GM12878 (cell line): ENCODE data around the gene ALOXE3. TPM values are rescaled to one million over a fixed set of nuclear protein-coding genes. Genes with fewer than 3 reads are reported as not detected.
"Not testable (repeated sequence)": the region's sequence is repeated elsewhere in the genome, so short reads cannot be mapped to it uniquely, and the experiment has no call there.

Source experiments
- ATAC-seq: fragments of 200-7000 bp; cut with Tn5 transposase; 3 replicates; pipeline ENCODE4 v1.9.1; 2020; ENCODE audit warnings: mild to moderate bottlenecking, moderate library complexity
- BruUV-seq: library from RNA; stranded (reverse); fragments of 400-500 nt; replicated peaks from 2 replicates; lab custom pipeline; 2021; lab: Mats Ljungman, UMichigan
- CTCF ChIA-PET: fragments of 300-600 bp; sonication (Branson Sonifier 250); formaldehyde crosslinking; extraction: SDS; loops from one replicate; lab custom pipeline; 2021; ENCODE audit warnings: inconsistent platforms; lab: Yijun Ruan, JAX
- POLR2A ChIA-PET: fragments of 350-600 bp; formaldehyde crosslinking; extraction: SDS; loops from one replicate; lab custom pipeline; 2021; ENCODE audit warnings: inconsistent platforms; lab: Charles Lee
- RAD21 ChIA-PET: fragments of 300-600 bp; sonication (Branson Sonifier 250); formaldehyde crosslinking; loops from one replicate; lab custom pipeline; 2023; ENCODE audit warnings: antibody characterized with exemption; ENCODE audit not compliant: unreplicated experiment; lab: Charles Lee
- SMC1A ChIA-PET: fragments of 300-600 bp; sonication (Branson Sonifier 250); formaldehyde crosslinking; loops from one replicate; lab custom pipeline; 2023; ENCODE audit not compliant: unreplicated experiment, uncharacterized antibody; lab: Charles Lee
- DNase-seq: peaks from one replicate; pipeline ENCODE4 v3.0.0-alpha.2; 2011; ENCODE audit warnings: low read depth, low spot score
- FAIRE-seq: peaks from 3 replicates; lab custom pipeline; 2011; peaks lifted over from hg19 to GRCh38; lab: Jason Lieb, UNC
- H2AFZ ChIP-seq: 2 replicates; pipeline ENCODE4 v1.6.0; 2011; ENCODE audit warnings: low read depth, low read length, control low read depth; ENCODE audit not compliant: control insufficient read depth
- H3K27ac ChIP-seq: 2 replicates; pipeline ENCODE4 v1.5.1; 2011; ENCODE audit warnings: control low read depth; ENCODE audit not compliant: control insufficient read depth, insufficient read depth
- H3K27me3 ChIP-seq, 2 experiments: replicated peaks in 1 of 2; 2 replicates each; pipeline versions ENCODE4 v1.6.0 to v1.6.1; 2011; ENCODE audit warnings: low read length in 1 of 2; ENCODE audit not compliant: control insufficient read depth in 2 of 2, insufficient read depth in 2 of 2
- H3K36me3 ChIP-seq, 2 experiments: 2 replicates each; pipeline ENCODE4 v1.5.1; 2011; ENCODE audit warnings: low read length in 1 of 2; ENCODE audit not compliant: control insufficient read depth in 2 of 2, insufficient read depth in 2 of 2
- H3K4me1 ChIP-seq: 2 replicates; pipeline ENCODE4 v1.6.1; 2011; ENCODE audit warnings: mild to moderate bottlenecking, low read length, moderate library complexity, mixed read lengths; ENCODE audit not compliant: control insufficient read depth, insufficient read depth
- H3K4me2 ChIP-seq: 2 replicates; pipeline ENCODE4 v1.6.0; 2011; ENCODE audit warnings: control low read depth; ENCODE audit not compliant: control insufficient read depth, insufficient read depth
- H3K4me3 ChIP-seq: fragments of 200-600 bp; sonication (generic); 2 replicates; pipeline ENCODE4 v1.5.1; 2016
- H3K79me2 ChIP-seq: 2 replicates; pipeline ENCODE4 v1.6.0; 2011; ENCODE audit warnings: low read length; ENCODE audit not compliant: control insufficient read depth, insufficient read depth
- H3K9ac ChIP-seq: 2 replicates; pipeline ENCODE4 v1.8.0; 2011; ENCODE audit warnings: low read length, control low read depth, mixed read lengths; ENCODE audit not compliant: control insufficient read depth, insufficient read depth
- H3K9me3 ChIP-seq: replicated peaks from 3 replicates; pipeline ENCODE4 v1.5.1; 2011; ENCODE audit warnings: mild to moderate bottlenecking, low read length; ENCODE audit not compliant: control insufficient read depth, insufficient read depth
- H4K20me1 ChIP-seq: 2 replicates; pipeline ENCODE4 v1.6.0; 2011; ENCODE audit not compliant: control insufficient read depth, insufficient read depth
- CHD1 ChIP-seq: IDR thresholded peaks from 2 replicates; pipeline ENCODE4 v1.6.1; 2012; ENCODE audit warnings: low read depth, low read length, improper control_type of control experiment
- EP300 ChIP-seq, 2 experiments: fragments of 150-350 bp in 1 of 2; IDR thresholded peaks; 2 replicates each; pipeline ENCODE4 v1.6.1; 2011 to 2012; ENCODE audit warnings: low read depth in 2 of 2, low read length in 2 of 2, borderline replicate concordance in 1 of 2, improper control_type of control experiment in 1 of 2, inconsistent platforms in 1 of 2; ENCODE audit not compliant: control insufficient read depth in 1 of 2
- FOS ChIP-seq: IDR thresholded peaks from 3 replicates; pipeline ENCODE4 v1.6.1; 2011; ENCODE audit warnings: borderline replicate concordance; ENCODE audit not compliant: insufficient read length; ENCODE audit errors: extremely low read depth
- NBN ChIP-seq: fragments of 450-650 bp; IDR thresholded peaks from 2 replicates; pipeline ENCODE4 v1.6.1; 2016
- WGBS: methylation state at CpG from one replicate; pipeline ENCODE4 v1.1.6; 2016; ENCODE audit warnings: low lambda C conversion rate; ENCODE audit not compliant: insufficient replicate concordance, insufficient coverage; ENCODE audit errors: missing lambda C conversion rate; 5-methylcytosine and 5-hydroxymethylcytosine counted together
- in situ Hi-C: fragments of 300-500 bp; cut with MboI; formaldehyde crosslinking; loops from 9 replicates; pipeline ENCODE4 v1.14.3; 2018; ENCODE audit warnings: mixed read lengths
- intact Hi-C: fragments of 100-400 bp; cut with micrococcal nuclease; formaldehyde crosslinking; loops from one replicate; pipeline ENCODE4 v1.14.2; 2022; ENCODE audit not compliant: unreplicated experiment
- polyA plus RNA-seq, 11 experiments: library from polyadenylated mRNA; depleted of rRNA in 4 of 11; unstranded in 6 of 11; stranded (reverse) in 5 of 11; fragments of >200 nt; fragmentation: Nextera tagmentation in 4 of 11; fragmentation: Illumina TruSeq in 1 of 11; extraction: Ambion mirVana in 4 of 11; extraction: Trizol in 1 of 11; gene quantifications; 1 replicate in 1 of 11; 2 replicates in 10 of 11; pipeline versions ENCODE4 v1.2.1 to v1.2.3, GENCODE V29; 2011 to 2016; ENCODE audit warnings: inconsistent platforms in 2 of 11, missing spikeins in 2 of 11, low read depth in 1 of 11
- total RNA-seq, 4 experiments: library from RNA; depleted of rRNA in 3 of 4; stranded (reverse); fragments of >200 nt in 3 of 4; fragmentation: Illumina TruSeq in 1 of 4; extraction: Trizol in 1 of 4; gene quantifications; 2 replicates each; pipeline versions ENCODE4 v1.2.1 to v1.2.3, GENCODE V29; 2013 to 2021

Gene ALOXE3
- total and polyA plus RNA-seq, 10 of the 15 experiments (the other 5 are each of a cell fraction or from before 2014, with no cell fraction given), result 0.04 TPM; not detected in 9

DNA sequence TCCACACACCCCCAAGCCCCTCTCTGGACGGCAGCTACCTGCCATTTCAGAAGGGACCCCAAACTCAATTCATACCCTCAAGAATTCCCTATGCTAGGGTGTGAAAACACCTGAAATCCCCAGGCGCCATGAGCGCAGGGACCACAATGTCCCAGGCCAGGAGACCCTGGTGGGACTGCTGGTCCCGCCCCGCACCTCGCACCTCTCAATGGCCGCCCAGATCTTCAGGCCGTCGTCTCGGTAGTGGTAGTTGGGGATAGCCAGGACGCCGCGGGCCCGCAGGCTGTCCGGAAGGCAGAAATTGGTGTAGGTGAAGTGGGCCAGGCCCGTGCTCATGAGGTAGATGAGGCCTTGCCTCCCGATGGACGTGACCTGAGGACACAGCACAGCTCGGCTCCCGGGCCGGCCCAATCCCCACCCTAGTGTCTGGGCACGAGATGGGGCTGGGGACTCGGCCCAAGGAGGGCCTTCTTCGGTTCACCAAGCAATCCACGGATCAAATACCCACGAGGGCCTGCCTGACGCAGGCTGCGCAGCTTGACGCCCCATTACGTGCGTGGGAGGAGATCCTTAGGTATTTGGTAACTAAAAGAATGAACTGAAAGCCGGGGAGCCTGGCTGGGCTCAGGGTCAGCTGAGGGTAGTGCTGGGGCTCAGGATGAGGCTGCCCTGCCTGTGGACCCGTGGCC, 9.2 kb downstream of the ALOXE3 start:
- H3K9me3 ChIP-seq, result no peaks in the 10 kb centered on the region
- CTCF ChIA-PET, result interaction anchor here (1.0 to 14.3 kb wide), 15 partner anchors 9 to 91 kb away, joined by 3 to 189 read pairs (median 13); partner anchors contain the start of genes ALOX12B and ALOXE3
- in situ Hi-C loops, result no loop called here

DNA sequence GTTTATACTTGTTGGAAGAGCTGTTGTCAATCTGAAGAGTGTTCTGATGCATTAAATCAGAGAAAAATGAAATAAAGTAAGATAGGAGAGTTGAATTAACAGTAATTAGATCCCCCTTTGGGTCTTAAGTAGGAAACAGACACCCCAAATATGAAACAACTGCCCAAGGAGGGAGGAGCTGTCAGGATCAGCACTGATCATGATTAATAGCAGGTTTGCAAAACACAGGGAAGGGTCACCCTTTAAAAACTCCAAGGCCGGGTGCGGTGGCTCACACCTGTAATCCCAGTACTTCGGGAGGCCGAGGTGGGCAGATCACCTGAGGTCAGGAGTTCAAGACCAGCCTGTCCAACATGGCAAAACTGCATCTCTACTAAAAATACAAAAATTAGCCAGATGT, 11.3 kb downstream of the ALOXE3 start:
- BruUV-seq, H3K27ac ChIP-seq, H3K9me3 ChIP-seq, POLR2A ChIA-PET, H3K9ac ChIP-seq, H3K4me2 ChIP-seq, in situ Hi-C loops, H3K79me2 ChIP-seq, H4K20me1 ChIP-seq, H2AFZ ChIP-seq, H3K27me3 ChIP-seq, H3K36me3 ChIP-seq, ATAC-seq, H3K4me3 ChIP-seq, FAIRE-seq, intact Hi-C loops, DNase-seq, H3K4me1 ChIP-seq: not testable (repeated sequence)
- SMC1A ChIA-PET, result interaction anchor here (0.7 to 1.0 kb wide), 2 partner anchors 9 to 17 kb away, joined by 3 to 6 read pairs; no protein-coding TSS in a partner anchor
- CTCF ChIA-PET, result interaction anchor here (1.9 to 14.3 kb wide), 4 partner anchors 10 to 47 kb away, joined by 8 to 189 read pairs (median 37); partner anchors contain the start of gene ALOX12B
- RAD21 ChIA-PET, result interaction anchor here (1.3 kb wide), 1 partner anchor 47 kb away, joined by 5 read pairs; no protein-coding TSS in a partner anchor
- WGBS, result 40% methylated on average over 4 of the region's 4 CpGs

More for the DNA sequence above, 9.2 kb downstream of the ALOXE3 start:
- SMC1A ChIA-PET, result interaction anchor here (1.2 to 1.9 kb wide), 3 partner anchors 18 to 51 kb away, joined by 4 to 8 read pairs (median 5); no protein-coding TSS in a partner anchor
- Histone ChIP-seq H3K36me3 (no peaks in the 10 kb centered on the region), H2AFZ (no peak overlapping the region), H3K4me3 (no peak overlapping the region), H3K27me3 (no peaks in the 10 kb centered on the region; a peak in 2 of 4 replicates), H3K27ac (no peak overlapping the region)
- ATAC-seq (no peak), FAIRE-seq (no peak)
- 68% methylated on average over 31 of the region's 33 CpGs for WGBS
- intact Hi-C loops, result no loop called here
- TF ChIP-seq FOS (no peak), CHD1 (no peak), NBN (no peak), EP300 (IDR thresholded peaks at IDR 0.05; ENCODE audit: borderline replicate concordance in 1 of 2, control insufficient read depth in 1 of 2, low read depth in 2 of 2, low read length in 2 of 2) (no peak)
- TF ChIP-seq, all 136 proteins: peak for 0
- Histone ChIP-seq H3K9ac (no peak overlapping the region), H3K4me2 (no peak overlapping the region), H3K79me2 (no peaks in the 10 kb centered on the region), H3K4me1 (peaks cover 4% of the 10 kb centered on the region), H4K20me1 (no peaks in the 10 kb centered on the region)
- no TSS peak for BruUV-seq
- RAD21 ChIA-PET, result interaction anchor here (1.6 to 2.4 kb wide), 4 partner anchors 10 to 35 kb away, joined by 4 to 11 read pairs (median 9); partner anchors contain the start of gene ALOXE3
- no peak for DNase-seq
- POLR2A ChIA-PET, result no interaction called here
